Common myeloid progenitor, CD34-positive (primary cell): ENCODE measurements around the gene TAGAP.
A peak's percentile ranks its signal among the peaks of the same experiment; 100 is the strongest.

Experiments
- CTCF ChIA-PET: fragments of 350-600 bp; sonication (Branson Sonifier 250); formaldehyde crosslinking; loops from one replicate; lab custom pipeline; 2021; ENCODE audit warnings: antibody characterized with exemption; lab: Charles Lee
- POLR2A ChIA-PET: fragments of 350-600 bp; sonication (Branson Sonifier 250); formaldehyde crosslinking; loops from one replicate; lab custom pipeline; 2021; ENCODE audit warnings: antibody characterized with exemption; lab: Charles Lee
- DNase-seq, 3 donors: peaks; one replicate each; pipeline versions ENCODE4 v3.0.0 to v3.0.0-alpha.2; 2013
- H3K27ac ChIP-seq, 2 experiments: 1 replicate in 1 of 2; 2 replicates in 1 of 2; pipeline ENCODE4 v1.7.0; 2013; ENCODE audit warnings: inconsistent platforms in 2 of 2, low read length in 2 of 2, mild to moderate bottlenecking in 2 of 2, low read depth in 1 of 2, moderate library complexity in 1 of 2; ENCODE audit not compliant: severe bottlenecking in 2 of 2, insufficient read depth in 1 of 2, poor library complexity in 1 of 2
- H3K27me3 ChIP-seq, 5 experiments: replicated peaks in 2 of 5; 1 replicate in 3 of 5; 2 replicates in 2 of 5; pipeline versions ENCODE4 v1.6.1 to v1.7.0; 2013; ENCODE audit warnings: low read length in 4 of 5, mild to moderate bottlenecking in 2 of 5, moderate library complexity in 2 of 5, inconsistent platforms in 1 of 5; ENCODE audit not compliant: insufficient read depth in 5 of 5, control insufficient read depth in 4 of 5
- H3K36me3 ChIP-seq, 4 experiments: 1 replicate in 2 of 4; 2 replicates in 2 of 4; pipeline versions ENCODE4 v1.6.1 to v1.7.0; 2013; ENCODE audit warnings: low read length in 3 of 4, control low read depth in 1 of 4, mild to moderate bottlenecking in 1 of 4; ENCODE audit not compliant: control insufficient read depth in 4 of 4, insufficient read depth in 4 of 4
- H3K4me1 ChIP-seq, 4 experiments: 1 replicate in 3 of 4; 2 replicates in 1 of 4; pipeline versions ENCODE4 v1.6.1 to v1.7.1; 2013; ENCODE audit warnings: low read length in 3 of 4, mild to moderate bottlenecking in 3 of 4, control low read depth in 1 of 4, inconsistent platforms in 1 of 4, moderate library complexity in 1 of 4; ENCODE audit not compliant: control insufficient read depth in 4 of 4, insufficient read depth in 4 of 4; ENCODE audit errors: control extremely low read depth in 1 of 4
- H3K4me3 ChIP-seq, 7 experiments: 1 replicate in 4 of 7; 2 replicates in 3 of 7; pipeline versions ENCODE4 v1.5.1 to v1.7.0; 2013; ENCODE audit warnings: mild to moderate bottlenecking in 7 of 7, low read length in 6 of 7, moderate library complexity in 6 of 7, inconsistent platforms in 2 of 7, low read depth in 2 of 7, control low read depth in 1 of 7; ENCODE audit not compliant: insufficient read depth in 4 of 7, control insufficient read depth in 1 of 7; ENCODE audit errors: extremely low read depth in 1 of 7
- H3K9me3 ChIP-seq, 5 experiments: 1 replicate in 4 of 5; 2 replicates in 1 of 5; pipeline versions ENCODE4 v1.6.1 to v1.7.1; 2013; ENCODE audit warnings: low read length in 4 of 5, mild to moderate bottlenecking in 2 of 5, inconsistent platforms in 1 of 5, low read depth in 1 of 5, moderate library complexity in 1 of 5; ENCODE audit not compliant: control insufficient read depth in 4 of 5, insufficient read depth in 2 of 5; ENCODE audit errors: control extremely low read depth in 1 of 5
- WGBS: methylation state at CpG from one replicate; pipeline ENCODE4 v1.1.5; 2013; ENCODE audit not compliant: insufficient coverage; 5-methylcytosine and 5-hydroxymethylcytosine counted together

The TAGAP gene

DNA sequence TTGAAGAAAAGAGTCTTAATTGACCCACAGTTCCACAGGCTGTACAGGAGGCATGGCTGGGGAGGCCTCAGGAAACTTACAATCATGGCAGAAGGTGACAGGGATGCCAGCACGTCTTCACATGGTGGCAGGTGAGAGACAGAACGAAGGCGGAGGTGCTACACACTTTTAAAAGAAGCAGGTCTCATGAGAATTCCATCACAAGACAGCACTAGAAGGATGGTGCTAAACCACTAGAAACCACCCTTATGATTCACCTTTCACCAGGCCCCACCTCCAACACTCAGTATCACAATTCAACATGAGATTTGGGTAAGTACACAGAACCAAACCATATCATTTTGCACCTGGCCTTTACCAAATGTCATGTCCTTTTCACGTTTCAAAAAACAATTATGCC lies 20.9 kb downstream of the TAGAP start:
- 95% methylated on average over 4 of the region's 4 CpGs for WGBS
- H3K27me3 ChIP-seq, result no peaks in the 10 kb centered on the region
- H3K4me1 ChIP-seq, result peaks cover 0 to 6% (median 4%) of the 10 kb centered on the region in 4 experiments
- no peak overlapping the region for H3K4me3 ChIP-seq
- H3K27ac ChIP-seq, result no peak overlapping the region
- DNase-seq, result no peak
- H3K9me3 ChIP-seq, result peaks cover 0 to 16% (median 10%) of the 10 kb centered on the region in 5 experiments
- ChIA-PET POLR2A (no interaction called here), CTCF (interaction anchor here (1.2 to 2.2 kb wide), 2 partner anchors 15 to 40 kb away, joined by 3 to 6 read pairs; no protein-coding TSS in a partner anchor)
- no peaks in the 10 kb centered on the region for H3K36me3 ChIP-seq

DNA sequence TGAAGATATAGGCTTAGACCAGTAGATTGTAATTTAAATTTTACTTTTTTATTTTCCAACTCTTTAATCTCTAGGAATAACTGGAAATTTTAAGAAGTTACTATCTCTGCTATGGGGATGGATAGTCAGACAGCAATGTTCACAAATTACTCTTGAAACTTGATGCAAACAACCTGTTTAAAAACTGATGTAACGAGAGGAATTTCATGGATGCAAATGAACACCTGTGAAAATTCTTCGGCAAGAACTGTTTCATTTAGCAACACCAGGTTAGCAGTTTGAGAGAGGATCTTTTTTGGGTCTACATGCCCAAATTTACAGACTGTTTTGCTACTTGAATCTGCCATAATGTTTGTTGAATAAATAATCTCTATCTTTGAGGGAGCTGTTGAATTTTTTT lies 24.8 kb downstream of the TAGAP start:
- CTCF ChIA-PET, result interaction anchor here (1.5 to 22.2 kb wide), 4 partner anchors 10 to 107 kb away, joined by 3 to 426 read pairs (median 10); no protein-coding TSS in a partner anchor
- Histone ChIP-seq H3K27me3 (no peaks in the 10 kb centered on the region), H3K9me3 (peaks cover 0 to 15% (median 7%) of the 10 kb centered on the region in 5 experiments), H3K36me3 (no peaks in the 10 kb centered on the region), H3K4me3 (no peak overlapping the region), H3K4me1 (peaks cover 14 to 22% (median 18%) of the 10 kb centered on the region in 4 experiments), H3K27ac (no peak overlapping the region)
- WGBS, result 96% methylated on average over 2 of the region's 2 CpGs
- POLR2A ChIA-PET, result no interaction called here
- no peak for DNase-seq

DNA sequence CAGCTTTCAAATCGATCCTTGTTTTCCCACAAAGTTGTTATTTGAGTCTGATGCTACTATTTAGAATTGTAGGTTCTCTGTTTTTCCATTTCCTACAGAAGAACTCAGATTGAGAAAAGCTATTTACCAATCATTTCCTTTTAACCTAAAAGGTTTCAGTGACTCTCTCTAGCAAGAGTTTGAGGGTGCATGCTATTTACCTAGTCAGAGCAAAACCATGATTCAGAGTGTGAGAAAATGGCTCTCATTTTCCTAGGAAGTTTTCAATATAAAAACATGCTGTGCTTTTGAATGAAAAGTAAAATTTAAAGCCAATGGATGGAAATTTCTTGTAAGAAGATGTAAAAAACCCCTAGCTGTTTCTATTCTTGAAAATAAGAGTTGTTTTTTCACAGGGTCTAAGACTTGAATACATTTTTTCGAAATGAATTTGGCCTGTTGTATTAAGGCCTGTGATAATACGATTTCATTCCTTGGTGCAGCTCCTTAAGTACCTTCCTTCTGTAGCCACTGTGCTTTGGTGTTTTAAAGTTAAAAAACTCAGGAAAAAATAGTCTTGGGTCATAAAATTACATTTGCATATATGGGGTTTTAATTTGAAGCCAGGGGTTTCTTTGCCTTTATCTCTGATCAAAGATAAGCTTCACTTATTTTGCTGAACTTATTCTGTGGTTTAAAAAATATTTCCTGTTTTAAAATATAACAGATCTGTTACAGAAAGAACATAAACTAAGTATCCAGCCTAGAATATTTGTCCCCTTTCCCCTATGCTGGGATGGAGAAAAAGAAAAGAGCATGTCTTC lies 26.8 kb downstream of the TAGAP start:
- ChIA-PET CTCF (interaction anchor here (0.6 to 22.2 kb wide), 11 partner anchors 9 to 219 kb away, joined by 3 to 426 read pairs (median 4); partner anchors contain the start of genes RSPH3 and TAGAP), POLR2A (interaction anchor here (1.3 kb wide), 1 partner anchor 27 kb away, joined by 4 read pairs; the partner anchor contains the start of gene TAGAP)
- H3K4me3 ChIP-seq, result peak overlapping the region in 2 of 7 experiments; percentile 10 to 15
- DNase-seq, result peak in 1 of 3 donors; percentile 17
- no peaks in the 10 kb centered on the region for H3K36me3 ChIP-seq
- peaks cover 14 to 27% (median 20%) of the 10 kb centered on the region in 4 experiments for H3K4me1 ChIP-seq
- H3K27ac ChIP-seq, result peak overlapping the region; percentile 15 to 35
- no peaks in the 10 kb centered on the region for H3K27me3 ChIP-seq
- WGBS, result no CpG with 5 or more reads among the region's 3 CpGs
- H3K9me3 ChIP-seq, result peaks cover 0 to 5% (median 0%) of the 10 kb centered on the region in 5 experiments

DNA sequence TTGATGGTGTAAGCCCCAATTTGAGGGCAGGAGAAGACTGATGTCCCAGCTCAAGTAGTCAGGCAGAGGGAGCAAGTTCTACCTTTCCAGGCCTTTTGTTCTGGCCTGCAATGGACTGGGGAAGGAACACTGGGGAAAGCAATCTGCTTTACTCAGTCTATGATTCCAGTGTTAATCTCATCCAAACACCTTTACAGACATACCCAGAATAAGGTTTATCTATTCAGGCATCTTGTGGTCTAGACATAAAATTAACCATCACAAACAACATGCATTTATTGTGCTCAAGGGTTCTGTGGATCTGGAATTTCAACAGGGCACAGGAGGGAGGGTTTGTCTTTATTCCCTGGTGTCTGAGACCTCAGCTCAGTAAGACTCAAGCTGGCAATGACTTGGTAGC lies 30.4 kb downstream of the TAGAP start:
- Histone ChIP-seq H3K27me3 (no peaks in the 10 kb centered on the region), H3K27ac (no peak overlapping the region), H3K4me1 (peaks cover 14 to 34% (median 21%) of the 10 kb centered on the region in 4 experiments), H3K9me3 (peaks cover 0 to 5% (median 0%) of the 10 kb centered on the region in 5 experiments), H3K36me3 (no peaks in the 10 kb centered on the region), H3K4me3 (no peak overlapping the region)
- CTCF ChIA-PET, result interaction anchor here (1.0 to 22.2 kb wide), 4 partner anchors 11 to 113 kb away, joined by 3 to 426 read pairs (median 116); no protein-coding TSS in a partner anchor
- peak in 1 of 3 donors; percentile 31 for DNase-seq
- POLR2A ChIA-PET, result no interaction called here

DNA sequence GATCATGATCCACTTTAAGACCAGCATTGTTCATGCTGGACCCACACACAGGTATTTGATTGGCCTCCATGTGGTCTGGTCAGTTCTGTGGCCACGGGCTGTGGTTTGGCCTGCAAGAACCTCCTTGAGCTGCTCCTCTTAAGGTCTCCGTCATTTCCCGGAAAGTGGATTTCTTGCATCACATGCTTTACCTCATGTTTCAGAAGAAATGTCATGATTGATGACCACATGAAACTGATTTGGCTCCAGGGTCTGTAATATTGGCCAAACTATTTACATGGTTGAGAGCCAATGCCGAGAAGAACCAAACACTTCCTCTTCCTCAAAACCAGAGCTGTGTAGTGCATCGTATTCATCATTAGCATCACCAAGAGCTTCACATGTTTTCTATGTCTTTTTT lies 31.6 kb downstream of the TAGAP start:
- H3K27ac ChIP-seq, result no peak overlapping the region
- CTCF ChIA-PET, result interaction anchor here (0.9 to 22.2 kb wide), 3 partner anchors 17 to 114 kb away, joined by 4 to 426 read pairs (median 230); no protein-coding TSS in a partner anchor
- H3K9me3 ChIP-seq, result peaks cover 0 to 5% (median 0%) of the 10 kb centered on the region in 5 experiments
- no peak overlapping the region for H3K4me3 ChIP-seq
- H3K27me3 ChIP-seq, result no peaks in the 10 kb centered on the region
- POLR2A ChIA-PET, result no interaction called here
- WGBS, result 83% methylated on average over 3 of the region's 5 CpGs
- peak in 2 of 3 donors; percentile 44 to 52 for DNase-seq
- no peaks in the 10 kb centered on the region for H3K36me3 ChIP-seq
- H3K4me1 ChIP-seq, result peaks cover 10 to 28% (median 15%) of the 10 kb centered on the region in 4 experiments

DNA sequence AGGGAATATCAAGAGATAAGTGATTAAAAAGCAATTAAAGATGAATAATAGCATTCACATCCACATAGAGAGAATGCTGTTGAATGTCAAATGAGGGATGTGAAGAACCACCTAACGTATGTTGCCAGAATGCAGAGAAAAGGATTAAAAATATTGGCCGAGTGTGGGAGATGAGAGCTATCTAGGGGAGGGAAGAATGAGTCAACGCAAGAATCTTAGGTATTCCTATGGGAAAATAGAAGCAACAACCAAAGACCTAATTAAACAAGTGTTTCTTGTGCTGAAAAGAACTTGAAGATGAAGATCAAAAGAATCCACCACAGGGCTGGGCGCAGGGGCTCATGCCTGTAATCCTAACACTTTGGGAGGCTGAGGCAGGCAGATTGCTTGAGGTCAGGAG lies 32.6 kb downstream of the TAGAP start:
- CTCF ChIA-PET, result interaction anchor here (1.2 to 22.2 kb wide), 6 partner anchors 9 to 115 kb away, joined by 3 to 426 read pairs (median 66); partner anchors contain the start of gene TAGAP
- no peak overlapping the region for H3K27ac ChIP-seq
- H3K4me1 ChIP-seq, result peaks cover 2 to 18% (median 9%) of the 10 kb centered on the region in 4 experiments
- no peak for DNase-seq
- H3K27me3 ChIP-seq, result no peaks in the 10 kb centered on the region
- WGBS, result 100% methylated on average over 4 of the region's 4 CpGs
- no peaks in the 10 kb centered on the region for H3K36me3 ChIP-seq
- no peak overlapping the region for H3K4me3 ChIP-seq
- peaks cover 0 to 5% (median 0%) of the 10 kb centered on the region in 5 experiments for H3K9me3 ChIP-seq
- POLR2A ChIA-PET, result no interaction called here
